WI38 (cell line): Measurements from ENCODE around the gene OR52R1.

Experiments used
- H3K4me3 ChIP-seq: 2 replicates; pipeline ENCODE4 v1.5.1; 2011; ENCODE audit warnings: low read depth, mild to moderate bottlenecking, control low read depth, low read length
- CTCF ChIP-seq: IDR thresholded peaks from 2 replicates; pipeline ENCODE4 v1.5.1; 2012; ENCODE audit warnings: low read depth, mild to moderate bottlenecking, control low read depth, low read length

Gene OR52R1

GRCh38 chr11:4804280-4804679, at the start of gene OR52R1:
TSS of gene OR52R1 (minus strand) at chr11:4804380. CDS start at chr11:4804380, 0 bp downstream.
- H3K4me3 ChIP-seq, result no peak within 1 kb of the TSS
- no peak for TF ChIP-seq CTCF

GRCh38 chr11:4851033-4851432, 46.9 kb upstream of the OR52R1 start:
- no peak overlapping the region for H3K4me3 ChIP-seq
- TF ChIP-seq CTCF, result no peak

GRCh38 chr11:4848908-4849532, 44.8 kb upstream of the OR52R1 start, which contains the start of gene OR51S1:
TSS of gene OR51S1 (minus strand) at chr11:4849208. CDS start at chr11:4849208, 0 bp downstream.
- no peak for TF ChIP-seq CTCF
- H3K4me3 ChIP-seq, result no peak within 1 kb of the TSS

GRCh38 chr11:4839851-4840549, 35.8 kb upstream of the OR52R1 start:
- H3K4me3 ChIP-seq, result no peak overlapping the region
- no peak for TF ChIP-seq CTCF

- no peak overlapping the region for H3K4me3 ChIP-seq
- no peak for TF ChIP-seq CTCF
Measured at GRCh38 chr11:4830909-4831308, 26.7 kb upstream of the OR52R1 start.

GRCh38 chr11:4830346-4830745, 26.2 kb upstream of the OR52R1 start:
- TF ChIP-seq CTCF, result no peak
- H3K4me3 ChIP-seq, result no peak overlapping the region

GRCh38 chr11:4826425-4826824, 22.2 kb upstream of the OR52R1 start:
- H3K4me3 ChIP-seq, result no peak overlapping the region
- TF ChIP-seq CTCF, result no peak
